Measurements from ENCODE around the gene USP21.
A peak's percentile ranks its signal among the peaks of the same experiment; 100 is the strongest.

USP21 gene

DNA sequence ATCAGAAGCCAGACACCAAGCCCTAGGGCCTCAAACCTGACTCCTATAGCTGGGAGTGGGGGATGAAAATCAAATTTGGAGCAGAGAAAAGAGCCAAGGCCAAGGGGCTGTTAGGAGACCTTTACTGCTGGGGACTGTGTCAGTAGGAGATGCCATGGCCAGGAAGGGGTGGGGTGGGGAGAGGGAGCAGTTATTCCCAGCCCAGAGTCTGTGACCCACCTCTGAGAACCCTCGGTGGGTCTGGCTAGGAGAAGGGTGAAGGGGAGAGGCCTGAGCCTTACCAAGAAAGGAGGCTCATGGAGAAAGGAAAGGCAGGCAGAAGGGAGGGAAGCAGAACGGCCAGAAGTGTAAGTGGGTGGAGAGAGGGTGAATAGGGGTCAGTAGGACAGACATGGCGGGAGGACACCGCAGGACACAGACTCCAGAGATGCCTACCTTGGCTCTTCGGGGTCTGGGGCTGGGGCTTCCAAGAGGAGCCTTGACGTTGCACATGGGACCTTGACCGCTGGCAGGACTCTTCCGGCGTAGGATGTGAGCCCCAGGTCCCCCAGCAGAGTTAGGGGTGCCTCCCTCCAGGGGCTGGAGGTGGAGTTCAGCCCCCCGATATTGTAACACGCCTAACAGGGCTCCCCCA lies 38.4 kb downstream of the USP21 start:
- DNase-seq (ENCODE audit: extremely low read depth, low read depth), result no peak
- TF ChIP-seq, protein P1, sequence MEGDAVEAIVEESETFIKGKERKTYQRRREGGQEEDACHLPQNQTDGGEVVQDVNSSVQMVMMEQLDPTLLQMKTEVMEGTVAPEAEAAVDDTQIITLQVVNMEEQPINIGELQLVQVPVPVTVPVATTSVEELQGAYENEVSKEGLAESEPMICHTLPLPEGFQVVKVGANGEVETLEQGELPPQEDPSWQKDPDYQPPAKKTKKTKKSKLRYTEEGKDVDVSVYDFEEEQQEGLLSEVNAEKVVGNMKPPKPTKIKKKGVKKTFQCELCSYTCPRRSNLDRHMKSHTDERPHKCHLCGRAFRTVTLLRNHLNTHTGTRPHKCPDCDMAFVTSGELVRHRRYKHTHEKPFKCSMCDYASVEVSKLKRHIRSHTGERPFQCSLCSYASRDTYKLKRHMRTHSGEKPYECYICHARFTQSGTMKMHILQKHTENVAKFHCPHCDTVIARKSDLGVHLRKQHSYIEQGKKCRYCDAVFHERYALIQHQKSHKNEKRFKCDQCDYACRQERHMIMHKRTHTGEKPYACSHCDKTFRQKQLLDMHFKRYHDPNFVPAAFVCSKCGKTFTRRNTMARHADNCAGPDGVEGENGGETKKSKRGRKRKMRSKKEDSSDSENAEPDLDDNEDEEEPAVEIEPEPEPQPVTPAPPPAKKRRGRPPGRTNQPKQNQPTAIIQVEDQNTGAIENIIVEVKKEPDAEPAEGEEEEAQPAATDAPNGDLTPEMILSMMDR (IDR thresholded peaks at IDR 0.05; ENCODE audit: low read depth, low read length, missing control alignments), result no peak
- peak overlapping the region; percentile 47 for H3K4me3 ChIP-seq (replicated peaks; ENCODE audit: low read depth, low read length)

DNA sequence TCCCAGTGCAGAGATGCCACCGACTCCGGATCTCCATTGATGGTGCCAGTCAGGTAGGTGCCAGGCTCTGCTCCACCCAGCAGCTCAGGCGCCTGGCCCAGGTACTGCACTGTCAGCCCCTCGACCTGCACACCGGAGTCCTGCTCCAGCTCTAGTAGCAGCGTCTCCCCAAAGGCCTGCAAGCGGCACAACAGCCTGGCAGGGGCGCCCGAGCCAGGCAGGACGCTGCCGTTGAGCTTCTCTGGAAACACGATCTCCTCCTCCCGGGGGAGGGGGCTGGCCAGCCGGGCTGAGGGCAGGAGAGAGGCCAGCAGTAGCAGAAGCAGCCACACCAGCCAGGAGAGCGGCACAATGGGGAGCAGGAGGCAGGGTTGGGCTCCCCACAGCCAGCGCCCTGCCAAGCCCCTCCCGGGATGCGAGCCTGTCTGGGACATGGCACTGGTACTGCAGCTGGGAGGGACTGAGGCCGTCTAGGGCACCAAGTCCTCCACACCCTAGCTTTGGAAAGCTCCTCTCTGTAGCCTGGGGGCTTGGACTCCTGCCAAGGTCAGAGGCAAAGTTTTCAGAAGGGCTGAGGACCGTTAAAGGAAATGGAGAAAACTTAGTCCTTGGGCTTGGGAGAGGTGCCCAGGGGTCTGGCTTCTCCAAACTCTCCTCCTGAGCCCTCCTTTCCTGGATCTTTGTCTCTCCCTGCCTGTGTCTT lies 39.0 kb downstream of the USP21 start:
- DNase-seq (ENCODE audit: extremely low read depth, low read depth), result no peak
- H3K4me3 ChIP-seq (replicated peaks; ENCODE audit: low read depth, low read length), result peak overlapping the region; percentile 47
- TF ChIP-seq, protein P1 (IDR thresholded peaks at IDR 0.05; ENCODE audit: low read depth, low read length, missing control alignments), result no peak

DNA sequence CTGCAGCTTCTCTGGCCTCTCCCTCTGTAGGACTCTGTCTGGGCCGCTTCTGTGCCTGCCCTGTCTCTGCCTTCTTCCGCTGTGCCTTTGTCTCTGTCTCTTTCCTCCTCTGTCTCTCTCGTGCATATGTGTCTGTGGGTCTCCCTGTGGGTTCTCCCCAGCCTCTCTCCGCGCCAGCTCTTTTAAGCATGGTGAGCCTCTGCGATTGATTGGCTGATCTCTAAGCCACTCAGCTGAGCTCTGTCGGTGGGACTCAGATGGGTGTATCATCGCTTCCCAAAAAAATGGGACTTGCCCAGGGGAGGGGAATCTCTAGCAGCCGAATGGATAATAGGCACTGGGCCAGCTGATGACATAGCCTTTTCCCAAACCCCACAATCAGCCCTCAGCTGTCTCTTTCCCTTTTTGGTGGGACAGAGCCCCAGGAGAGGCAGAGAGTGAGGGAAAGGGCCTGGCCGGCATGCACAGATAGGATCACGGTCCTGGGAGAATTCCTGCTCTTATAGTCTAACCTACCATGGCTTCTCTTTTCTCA lies 39.7 kb downstream of the USP21 start, which contains the start of gene ADAMTS4:
Gene ADAMTS4 (minus strand): TSS at position 158 of the 535 bp plus-strand sequence. CDS start 427 bp downstream, outside the sequence.
- TF ChIP-seq, protein P1 (IDR thresholded peaks at IDR 0.05; ENCODE audit: low read depth, low read length, missing control alignments), result no peak
- DNase-seq (ENCODE audit: extremely low read depth, low read depth), result peak; percentile 81
- peak within 1 kb of the TSS; percentile 47 for H3K4me3 ChIP-seq (replicated peaks; ENCODE audit: low read depth, low read length)

DNA sequence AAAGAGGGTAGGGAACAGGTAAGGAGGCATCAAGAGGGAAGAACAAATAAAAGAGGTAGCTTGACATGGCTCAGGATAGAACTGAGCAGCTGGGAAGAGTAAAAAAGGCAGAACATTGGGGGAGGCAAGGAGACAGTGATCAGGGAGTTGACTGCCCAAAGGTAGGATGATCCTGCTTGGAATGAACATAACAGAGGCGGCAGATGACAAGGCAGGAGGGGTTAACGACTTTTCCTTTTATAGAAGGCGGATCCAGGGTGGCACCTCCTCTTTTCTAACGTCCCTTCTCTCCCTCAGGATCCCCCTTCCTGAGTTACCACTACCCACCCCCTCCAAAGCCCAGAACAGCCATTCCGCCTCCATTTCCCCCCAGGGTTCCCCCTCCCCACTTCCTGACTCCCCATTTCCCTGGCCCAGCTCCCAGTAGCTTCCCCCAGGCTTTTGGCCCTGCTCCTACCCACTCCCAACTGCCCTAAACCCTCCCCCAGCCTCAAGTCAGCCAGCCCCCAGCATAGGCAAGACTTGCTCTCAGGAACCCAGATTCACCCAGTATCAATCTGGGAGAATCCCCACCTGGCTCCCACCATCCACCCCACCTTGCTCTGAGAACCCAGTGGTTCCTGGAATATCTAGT lies 40.3 kb downstream of the USP21 start:
- TF ChIP-seq, protein P1 (IDR thresholded peaks at IDR 0.05; ENCODE audit: low read depth, low read length, missing control alignments), result no peak
- DNase-seq (ENCODE audit: extremely low read depth, low read depth), result no peak
- no peak overlapping the region for H3K4me3 ChIP-seq (replicated peaks; ENCODE audit: low read depth, low read length)

DNA sequence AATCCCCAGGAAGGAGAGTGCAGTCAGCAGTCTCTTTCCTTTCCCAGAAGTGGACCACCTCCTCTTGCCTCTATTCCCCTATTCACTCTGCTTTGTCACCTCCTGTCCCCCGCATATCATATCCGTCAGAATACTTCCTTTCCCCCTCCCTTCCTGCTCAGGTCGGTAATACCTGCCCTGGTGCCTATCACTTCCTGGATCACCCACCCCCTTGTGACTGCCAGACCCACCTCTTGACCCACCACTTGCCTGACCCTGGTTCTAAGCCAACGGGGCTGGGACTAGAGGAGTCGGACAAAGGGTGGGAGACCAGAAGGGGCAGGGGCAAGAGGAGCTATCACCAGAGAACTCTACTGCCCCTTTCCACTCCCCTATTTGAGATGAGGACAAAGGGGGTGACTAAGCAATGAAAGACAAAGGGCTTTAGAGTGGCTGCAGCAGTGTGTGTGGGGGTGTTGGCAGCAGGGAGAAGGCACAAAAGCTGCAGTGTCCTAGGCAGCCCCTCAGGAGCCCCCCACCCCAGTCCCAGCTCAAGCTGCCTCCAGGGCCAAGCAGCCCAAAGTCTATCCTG lies 41.2 kb downstream of the USP21 start:
- no peak overlapping the region for H3K4me3 ChIP-seq (replicated peaks; ENCODE audit: low read depth, low read length)
- TF ChIP-seq, protein P1 (IDR thresholded peaks at IDR 0.05; ENCODE audit: low read depth, low read length, missing control alignments), result no peak
- DNase-seq (ENCODE audit: extremely low read depth, low read depth), result no peak

DNA sequence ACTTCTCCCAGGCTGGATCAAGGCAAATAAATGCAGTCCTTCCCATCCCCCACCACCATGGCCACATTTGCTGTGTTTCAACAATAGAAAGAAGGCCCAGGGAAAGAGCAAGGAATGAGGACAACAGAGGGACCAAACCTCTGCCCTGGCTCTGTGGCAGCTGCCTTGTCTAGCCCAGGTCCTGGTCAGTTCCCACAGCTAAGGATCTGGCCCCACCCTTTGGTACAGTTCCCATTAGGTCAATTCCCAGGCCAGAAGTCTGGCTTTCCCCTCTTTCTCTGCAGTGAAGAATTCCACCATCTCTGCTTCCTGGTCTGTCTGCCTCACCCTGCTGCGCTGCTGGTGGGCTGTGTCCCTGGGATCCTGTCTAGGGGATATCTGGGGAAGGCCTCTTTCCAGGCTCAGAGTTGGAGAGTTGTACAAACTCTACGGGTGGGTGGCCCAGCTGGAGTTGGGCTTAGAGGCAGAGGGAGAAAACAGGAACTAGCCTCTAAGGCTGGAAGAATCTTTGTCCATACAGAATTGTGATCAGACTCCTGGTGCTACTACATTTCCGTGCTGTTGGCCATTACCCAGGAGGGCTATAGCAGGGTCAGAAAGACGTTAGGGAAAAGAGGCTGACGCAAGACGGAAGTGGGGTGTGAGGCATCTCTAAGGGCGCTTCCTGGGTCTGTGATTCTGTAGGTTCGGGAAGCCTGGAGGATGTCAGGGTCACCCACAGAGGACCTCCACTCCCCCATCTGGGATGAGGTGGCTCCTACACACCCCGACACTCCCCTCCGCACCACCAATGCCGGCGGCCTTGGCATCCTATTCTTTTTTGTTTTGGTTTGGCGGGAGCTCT lies 41.9 kb downstream of the USP21 start:
- TF ChIP-seq, protein P1 (IDR thresholded peaks at IDR 0.05; ENCODE audit: low read depth, low read length, missing control alignments), result no peak
- peak; percentile 52 for DNase-seq (ENCODE audit: extremely low read depth, low read depth)
- peak overlapping the region; percentile 85 for H3K4me3 ChIP-seq (replicated peaks; ENCODE audit: low read depth, low read length)

Measured in HFF-Myc (cell line).